B cell (primary cell): ENCODE measurements around the gene TBC1D2B. TPM values are rescaled to one million over a fixed set of nuclear protein-coding genes. Genes with fewer than 3 reads are reported as not detected.
"Not testable (repeated sequence)": the region's sequence is repeated elsewhere in the genome, so short reads cannot be mapped to it uniquely, and the experiment has no call there.

Source experiments
- ATAC-seq: fragments of 200-7000 bp; cut with Tn5 transposase; one replicate; pipeline ENCODE4 v1.10.0; 2021; ENCODE audit warnings: low read depth, mild to moderate bottlenecking, moderate number of reproducible peaks, moderate library complexity
- CTCF ChIA-PET: fragments of 350-600 bp; sonication (Branson Sonifier 250); formaldehyde crosslinking; loops from one replicate; lab custom pipeline; 2021; ENCODE audit warnings: antibody characterized with exemption, inconsistent platforms; lab: Charles Lee
- POLR2A ChIA-PET: fragments of 350-600 bp; sonication (Branson Sonifier 250); formaldehyde crosslinking; loops from one replicate; lab custom pipeline; 2021; ENCODE audit warnings: antibody characterized with exemption; lab: Charles Lee
- DNase-seq: peaks from one replicate; pipeline ENCODE4 v3.0.0; 2013
- H2AFZ ChIP-seq: 2 replicates; pipeline ENCODE4 v1.6.1; 2012; ENCODE audit warnings: mild to moderate bottlenecking, low read depth, low read length; ENCODE audit not compliant: insufficient read depth, poor library complexity, severe bottlenecking
- H3K27ac ChIP-seq, 2 donors: 1 replicate in 1 of 2; 2 replicates in 1 of 2; pipeline ENCODE4 v1.5.1; 2012 to 2013; ENCODE audit warnings: low read length in 2 of 2, mild to moderate bottlenecking in 2 of 2, moderate library complexity in 1 of 2
- H3K27me3 ChIP-seq, 4 experiments: fragments of 200-600 bp in 1 of 4; sonication (generic) in 1 of 4; replicated peaks in 1 of 4; 1 replicate in 2 of 4; 2 replicates in 2 of 4; pipeline versions ENCODE4 v1.6.1 to v1.7.0; 2013 to 2016; ENCODE audit warnings: low read length in 3 of 4, mild to moderate bottlenecking in 2 of 4, mixed read lengths in 1 of 4, moderate library complexity in 1 of 4; ENCODE audit not compliant: insufficient read depth in 4 of 4, control insufficient read depth in 3 of 4; ENCODE audit errors: control extremely low read depth in 1 of 4
- H3K36me3 ChIP-seq, 2 experiments: replicated peaks in 1 of 2; 1 replicate in 1 of 2; 2 replicates in 1 of 2; pipeline versions ENCODE4 v1.6.1 to v1.7.1; 2013; ENCODE audit warnings: low read length in 1 of 2; ENCODE audit not compliant: insufficient read depth in 2 of 2, control insufficient read depth in 1 of 2; ENCODE audit errors: control extremely low read depth in 1 of 2, extremely low read depth in 1 of 2
- H3K4me1 ChIP-seq, 2 donors: fragments of 200-600 bp in 1 of 2; sonication (generic) in 1 of 2; 1 replicate in 1 of 2; 2 replicates in 1 of 2; pipeline versions ENCODE4 v1.5.1 to v1.6.1; 2013 to 2017; ENCODE audit warnings: low read length in 2 of 2; ENCODE audit not compliant: control insufficient read depth in 2 of 2, insufficient read depth in 2 of 2
- H3K4me2 ChIP-seq: replicated peaks from 2 replicates; pipeline ENCODE3; 2012; ENCODE audit warnings: mild to moderate bottlenecking, low read depth, low read length; ENCODE audit not compliant: poor library complexity, severe bottlenecking
- H3K4me3 ChIP-seq, 5 experiments: fragments of 200-600 bp in 1 of 5; sonication (generic) in 1 of 5; 1 replicate in 3 of 5; 2 replicates in 2 of 5; pipeline versions ENCODE4 v1.5.1 to v1.7.0; 2011 to 2016; ENCODE audit warnings: low read length in 4 of 5, mild to moderate bottlenecking in 4 of 5, low read depth in 2 of 5, control low read depth in 1 of 5, moderate library complexity in 1 of 5; ENCODE audit not compliant: insufficient read depth in 1 of 5; ENCODE audit errors: control extremely low read depth in 1 of 5, extremely low read depth in 1 of 5
- H3K79me2 ChIP-seq: fragments of 200-600 bp; sonication (generic); one replicate; pipeline ENCODE4 v1.6.0; 2016; ENCODE audit warnings: low read length; ENCODE audit not compliant: control insufficient read depth, insufficient read depth
- H3K9ac ChIP-seq: fragments of 200-600 bp; sonication (generic); 2 replicates; pipeline ENCODE4 v1.6.1; 2017; ENCODE audit warnings: mild to moderate bottlenecking, low read length, moderate library complexity
- H3K9me3 ChIP-seq, 3 donors: one replicate each; pipeline versions ENCODE4 v1.6.1 to v1.7.1; 2013; ENCODE audit warnings: low read length in 2 of 3; ENCODE audit not compliant: control insufficient read depth in 2 of 3, insufficient read depth in 1 of 3; ENCODE audit errors: control extremely low read depth in 1 of 3
- H4K20me1 ChIP-seq: 2 replicates; pipeline ENCODE4 v1.6.0; 2012; ENCODE audit warnings: mild to moderate bottlenecking, low read length; ENCODE audit not compliant: insufficient read depth, control insufficient read depth, poor library complexity, severe bottlenecking
- H3K27ac Mint-ChIP-seq: one replicate; pipeline ENCODE4 v1.8.0; 2021; ENCODE audit warnings: mixed read lengths
- H3K27me3 Mint-ChIP-seq: one replicate; pipeline ENCODE4 v1.8.0; 2021; ENCODE audit warnings: mixed read lengths
- H3K4me1 Mint-ChIP-seq: one replicate; pipeline ENCODE4 v1.8.0; 2021; ENCODE audit warnings: mixed read lengths
- H3K4me3 Mint-ChIP-seq: one replicate; pipeline ENCODE4 v1.8.0; 2021; ENCODE audit warnings: mixed read lengths
- H3K9me3 Mint-ChIP-seq: one replicate; pipeline ENCODE4 v1.8.0; 2022; ENCODE audit warnings: mixed read lengths; ENCODE audit not compliant: insufficient read depth
- CTCF ChIP-seq: fragments of 200-600 bp; IDR thresholded peaks from one replicate; pipeline ENCODE4 v1.8.0; 2022; ENCODE audit warnings: antibody characterized with exemption, mild to moderate bottlenecking
- EZH2 ChIP-seq: IDR thresholded peaks from 2 replicates; pipeline ENCODE4 v1.6.1; 2012; ENCODE audit warnings: borderline replicate concordance, low read depth, mild to moderate bottlenecking, moderate library complexity, low read length; ENCODE audit not compliant: insufficient read depth, poor library complexity, severe bottlenecking
- WGBS: methylation state at CpG from one replicate; pipeline ENCODE4 v1.1.5; 2013; ENCODE audit warnings: missing lambda C conversion rate; ENCODE audit not compliant: insufficient coverage; 5-methylcytosine and 5-hydroxymethylcytosine counted together
- intact Hi-C: fragments of 100-400 bp; cut with micrococcal nuclease; formaldehyde crosslinking; loops from one replicate; pipeline ENCODE4 v1.10.0; 2022
- polyA plus RNA-seq: library from polyadenylated mRNA; depleted of rRNA; stranded (reverse); fragments of >200 nt; gene quantifications from 2 replicates; pipeline ENCODE4 v1.2.3, GENCODE V29; 2012
- total RNA-seq, 2 donors: library from RNA; stranded (reverse); fragments of 120-200 nt in 1 of 2; gene quantifications; 1 replicate in 1 of 2; 2 replicates in 1 of 2; pipeline versions ENCODE4 v1.2.3 to v1.2.4, GENCODE V29; 2013 to 2022

TBC1D2B gene
- total and polyA plus RNA-seq, 2 donors (not counting 1 experiment from before 2014, with no cell fraction given), result 8.5 to 26.1 TPM

- Mint-ChIP-seq H3K9me3 (no peaks in the 10 kb centered on the region), H3K27me3 (peaks cover 5% of the 10 kb centered on the region), H3K4me3 (peak overlapping the region; percentile 26), H3K27ac (no peak overlapping the region), H3K4me1 (peaks cover 31% of the 10 kb centered on the region)
- WGBS, result 93% methylated on average over 34 of the region's 34 CpGs
- Histone ChIP-seq H3K4me2 (no peak overlapping the region), H4K20me1 (no peaks in the 10 kb centered on the region), H3K9ac (no peak overlapping the region), H3K9me3 (no peaks in the 10 kb centered on the region), H3K36me3 (no peaks in the 10 kb centered on the region), H3K79me2 (no peaks in the 10 kb centered on the region), H3K4me1 (peaks cover 23 to 24% of the 10 kb centered on the region in 2 donors), H3K27me3 (no peaks in the 10 kb centered on the region), H3K4me3 (no peak overlapping the region), H2AFZ (no peak overlapping the region), H3K27ac (no peak overlapping the region)
- ATAC-seq, result no peak
- TF ChIP-seq EZH2 (no peak), CTCF (no peak)
- ChIA-PET CTCF (interaction anchor here (1.5 to 4.6 kb wide), 2 partner anchors 20 to 120 kb away, joined by 6 to 12 read pairs; no protein-coding TSS in a partner anchor), POLR2A (no interaction called here)
- intact Hi-C loops, result no loop called here
- no peak for DNase-seq
Observed at GRCh38 chr15:77988347-77989295, 88.9 kb downstream of the TBC1D2B start.

- H3K4me3 Mint-ChIP-seq, H3K9me3 Mint-ChIP-seq, H3K27ac ChIP-seq, H3K4me2 ChIP-seq, H3K4me3 ChIP-seq, H3K27me3 ChIP-seq, POLR2A ChIA-PET, H3K9ac ChIP-seq, intact Hi-C loops, H3K27me3 Mint-ChIP-seq, H3K79me2 ChIP-seq, H3K9me3 ChIP-seq, ATAC-seq, H3K27ac Mint-ChIP-seq, H2AFZ ChIP-seq, H4K20me1 ChIP-seq, DNase-seq, H3K36me3 ChIP-seq: not testable (repeated sequence)
- H3K4me1 Mint-ChIP-seq, result peaks cover 22% of the 10 kb centered on the region
- WGBS, result 89% methylated on average over 6 of the region's 15 CpGs
- peaks cover 15 to 17% of the 10 kb centered on the region in 2 donors for H3K4me1 ChIP-seq
- CTCF ChIA-PET, result interaction anchor here (0.9 to 4.6 kb wide), 3 partner anchors 20 to 253 kb away, joined by 3 to 12 read pairs (median 6); no protein-coding TSS in a partner anchor
Observed at GRCh38 chr15:77987765-77988136, 89.8 kb downstream of the TBC1D2B start.
